SK-N-SH (cell line): ENCODE measurements around the gene PPCS. TPM values are rescaled to one million over a fixed set of nuclear protein-coding genes. Genes with fewer than 3 reads are reported as not detected.

Experiments used
- CTCF ChIA-PET: fragments of 300-600, 350-600 bp; formaldehyde crosslinking; extraction: SDS; loops from one replicate; lab custom pipeline; 2021; lab: Yijun Ruan, JAX
- POLR2A ChIA-PET: fragments of 350-600 bp; sonication (Branson Sonifier 250); formaldehyde crosslinking; extraction: SDS; loops from one replicate; lab custom pipeline; 2020; ENCODE audit warnings: antibody characterized with exemption, inconsistent platforms; lab: Yijun Ruan, JAX
- DNase-seq: peaks from one replicate; pipeline ENCODE4 v3.0.0; 2012
- H2AFZ ChIP-seq: fragments of 200-600 bp; sonication (generic); 2 replicates; pipeline ENCODE4 v1.8.1; 2016; ENCODE audit warnings: antibody characterized with exemption, mild to moderate bottlenecking, low read depth
- H3F3A ChIP-seq: fragments of 200-600 bp; sonication (generic); replicated peaks from 2 replicates; pipeline ENCODE3; 2016; ENCODE audit warnings: antibody characterized with exemption, mild to moderate bottlenecking; ENCODE audit not compliant: insufficient read depth
- H3K27ac ChIP-seq, 2 experiments: fragments of 200-500 bp in 1 of 2; fragments of 200-600 bp in 1 of 2; sonication (Bioruptor generic) in 1 of 2; sonication (generic), shearing (Covaris generic) in 1 of 2; 2 replicates each; pipeline versions ENCODE4 v1.5.1 to v1.6.1; 2014 to 2016; ENCODE audit warnings: low read depth in 2 of 2, inconsistent platforms in 1 of 2, low read length in 1 of 2, mild to moderate bottlenecking in 1 of 2, mixed read lengths in 1 of 2
- H3K27me3 ChIP-seq: fragments of 200-600 bp; sonication (generic), shearing (Covaris generic); 2 replicates; pipeline ENCODE4 v1.6.1; 2016; ENCODE audit warnings: mixed run types; ENCODE audit not compliant: insufficient read depth
- H3K36me3 ChIP-seq, 2 experiments: fragments of 200-500 bp in 1 of 2; fragments of 200-600 bp in 1 of 2; sonication (Bioruptor generic) in 1 of 2; sonication (generic) in 1 of 2; replicated peaks in 1 of 2; 2 replicates each; pipeline versions ENCODE3 to v1.5.1; 2014 to 2016; ENCODE audit warnings: low read length in 1 of 2, mild to moderate bottlenecking in 1 of 2; ENCODE audit not compliant: insufficient read depth in 2 of 2, control insufficient read depth in 1 of 2
- H3K4me1 ChIP-seq, 2 experiments: fragments of 200-500 bp in 1 of 2; fragments of 200-600 bp in 1 of 2; sonication (Bioruptor generic) in 1 of 2; sonication (generic), shearing (Covaris generic) in 1 of 2; 2 replicates each; pipeline versions ENCODE4 v1.5.1 to v1.6.1; 2014 to 2016; ENCODE audit warnings: low read depth in 1 of 2, low read length in 1 of 2, mixed run types in 1 of 2; ENCODE audit not compliant: insufficient read depth in 2 of 2, control insufficient read depth in 1 of 2
- H3K4me2 ChIP-seq: fragments of 200-600 bp; sonication (generic), shearing (Covaris generic); 2 replicates; pipeline ENCODE4 v1.6.1; 2017; ENCODE audit warnings: mixed run types
- H3K4me3 ChIP-seq, 2 experiments: fragments of 200-500 bp in 1 of 2; fragments of 200-600 bp in 1 of 2; sonication (Bioruptor generic) in 1 of 2; sonication (generic), shearing (Covaris generic) in 1 of 2; 2 replicates each; pipeline versions ENCODE4 v1.5.1 to v1.8.1; 2014 to 2016; ENCODE audit warnings: low read depth in 2 of 2, inconsistent platforms in 1 of 2, low read length in 1 of 2, mild to moderate bottlenecking in 1 of 2, mixed read lengths in 1 of 2, moderate library complexity in 1 of 2
- H3K79me2 ChIP-seq: fragments of 200-600 bp; sonication (generic); 2 replicates; pipeline ENCODE4 v1.8.1; 2017; ENCODE audit warnings: mild to moderate bottlenecking; ENCODE audit not compliant: insufficient read depth
- H3K9ac ChIP-seq: fragments of 200-600 bp; sonication (generic); 2 replicates; pipeline ENCODE4 v1.6.1; 2017; ENCODE audit warnings: mixed run types
- H3K9me2 ChIP-seq: fragments of 200-600 bp; sonication (generic); 2 replicates; pipeline ENCODE4 v1.6.1; 2017; ENCODE audit warnings: mixed run types
- H3K9me3 ChIP-seq: fragments of 200-600 bp; sonication (generic); 2 replicates; pipeline ENCODE4 v1.6.1; 2017; ENCODE audit warnings: mixed run types, mild to moderate bottlenecking, moderate library complexity
- H4K20me1 ChIP-seq: fragments of 200-600 bp; sonication (generic); 2 replicates; pipeline ENCODE4 v1.6.1; 2017; ENCODE audit warnings: mild to moderate bottlenecking, mixed run types; ENCODE audit not compliant: insufficient read depth
- CTCF ChIP-seq: fragments of 200-600 bp; sonication (generic); IDR thresholded peaks from 2 replicates; pipeline ENCODE4 v1.6.1; 2017; ENCODE audit warnings: antibody characterized with exemption, mild to moderate bottlenecking, moderate library complexity
- FOXM1 ChIP-seq: IDR thresholded peaks from 2 replicates; pipeline ENCODE4 v1.4.0; 2012; ENCODE audit warnings: low read depth, mild to moderate bottlenecking
- IRF3 ChIP-seq: fragments of 150-350 bp; IDR thresholded peaks from 2 replicates; pipeline ENCODE4 v1.6.1; 2016; ENCODE audit warnings: mild to moderate bottlenecking, low read depth, low read length
- JUND ChIP-seq: IDR thresholded peaks from 2 replicates; pipeline ENCODE4 v1.4.0; 2012
- MXI1 ChIP-seq: IDR thresholded peaks from 2 replicates; pipeline ENCODE4 v1.6.1; 2012; ENCODE audit warnings: mild to moderate bottlenecking, low read depth, low read length, improper control_type of control experiment
- NRF1 ChIP-seq: IDR thresholded peaks from 2 replicates; pipeline ENCODE4 v1.6.1; 2012; ENCODE audit warnings: low read depth, mild to moderate bottlenecking, low read length
- POLR2AphosphoS5 ChIP-seq: IDR thresholded peaks from 2 replicates; pipeline ENCODE4 v1.6.1; 2012; ENCODE audit warnings: low read depth, low read length
- RAD21 ChIP-seq: IDR thresholded peaks from 2 replicates; pipeline ENCODE4 v1.6.1; 2012; ENCODE audit warnings: mild to moderate bottlenecking, low read length
- RCOR1 ChIP-seq: fragments of 150-350 bp; IDR thresholded peaks from 2 replicates; pipeline ENCODE4 v1.6.1; 2017; ENCODE audit warnings: antibody characterized with exemption, low read length
- REST ChIP-seq: IDR thresholded peaks from 2 replicates; pipeline ENCODE4 v1.6.1; 2012; ENCODE audit warnings: mild to moderate bottlenecking, low read depth, low read length, moderate library complexity
- SIN3A ChIP-seq: IDR thresholded peaks from 2 replicates; pipeline ENCODE4 v1.6.1; 2012; ENCODE audit warnings: low read depth, mild to moderate bottlenecking, low read length, moderate library complexity, borderline replicate concordance
- TEAD4 ChIP-seq: IDR thresholded peaks from 2 replicates; pipeline ENCODE4 v1.4.0; 2012; ENCODE audit warnings: mild to moderate bottlenecking, borderline replicate concordance; ENCODE audit not compliant: insufficient read depth
- ZBTB33 ChIP-seq: IDR thresholded peaks from 2 replicates; pipeline ENCODE4 v1.4.0; 2012; ENCODE audit warnings: low read depth, borderline replicate concordance
- WGBS: methylation state at CpG from one replicate; pipeline ENCODE4 v1.1.6; 2017; ENCODE audit warnings: low lambda C conversion rate; 5-methylcytosine and 5-hydroxymethylcytosine counted together
- polyA plus RNA-seq, 3 experiments: library from polyadenylated mRNA; depleted of rRNA; stranded (reverse); fragments of >200 nt; gene quantifications; 2 replicates each; pipeline ENCODE4 v1.2.3, GENCODE V29; 2012

The PPCS gene
- polyA plus RNA-seq, 1 of the 3 experiments (the other 2 are of a cell fraction): 40.0 TPM

GRCh38 chr1:42450061-42450460 is 6.3 kb upstream of the PPCS start:
- no peak overlapping the region for H3K4me2 ChIP-seq
- H2AFZ ChIP-seq: no peak overlapping the region
- no peak overlapping the region for H3K4me3 ChIP-seq
- H3K9me2 ChIP-seq: no peaks in the 10 kb centered on the region
- H3F3A ChIP-seq: no peaks in the 10 kb centered on the region
- H3K4me1 ChIP-seq: peaks cover 0 to 1% of the 10 kb centered on the region in 2 experiments; a peak in 1 of 4 replicates
- H3K9me3 ChIP-seq: no peaks in the 10 kb centered on the region
- no peak for DNase-seq
- no peaks in the 10 kb centered on the region for H3K36me3 ChIP-seq
- no peaks in the 10 kb centered on the region for H3K27me3 ChIP-seq
- no peaks in the 10 kb centered on the region for H4K20me1 ChIP-seq
- WGBS: 80% methylated on average over 1 of the region's 1 CpG
- TF ChIP-seq IRF3 (no peak), SIN3A (no peak), MXI1 (no peak), RAD21 (no peak), TEAD4 (no peak), CTCF (no peak), POLR2AphosphoS5 (no peak), ZBTB33 (no peak), REST (no peak), FOXM1 (no peak), RCOR1 (no peak), JUND (no peak), NRF1 (no peak)
- H3K9ac ChIP-seq: no peak overlapping the region
- no peak overlapping the region for H3K27ac ChIP-seq
- H3K79me2 ChIP-seq: no peaks in the 10 kb centered on the region
- ChIA-PET CTCF (no interaction called here), POLR2A (no interaction called here)
